HG03039 (cell line): ENCODE data around the gene MT1F.
"Not testable (repeated sequence)": the region's sequence is repeated elsewhere in the genome, so short reads cannot be mapped to it uniquely, and the experiment has no call there.

Experiments used
- ATAC-seq: cut with Tn5 transposase; IDR thresholded peaks from one replicate; pipeline ENCODE4 v1.9.1; 2021; ENCODE audit warnings: mild to moderate bottlenecking, moderate library complexity; ENCODE audit not compliant: unreplicated experiment

The MT1F gene

GRCh38 chr16:56643080-56643778, 14.5 kb upstream of the MT1F start:
- ATAC-seq = no peak

DNA sequence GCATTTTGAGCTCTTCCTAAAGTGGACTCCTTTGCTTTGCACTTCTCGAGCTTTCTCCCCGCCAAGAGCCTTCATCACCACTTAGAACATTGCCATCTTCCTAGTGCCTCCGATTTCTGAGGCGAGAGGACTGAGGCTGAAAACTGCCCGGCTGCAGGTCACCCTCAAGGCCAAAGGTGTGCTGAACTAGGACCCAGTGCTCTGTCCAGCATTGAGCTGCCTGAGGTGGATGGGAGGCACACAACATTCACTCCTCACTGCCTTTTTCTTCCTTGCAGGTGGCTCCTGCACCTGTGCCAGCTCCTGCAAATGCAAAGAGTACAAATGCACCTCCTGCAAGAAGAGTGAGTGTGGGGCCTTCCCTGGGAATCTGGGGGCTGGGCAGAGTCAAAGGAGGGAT, 13.9 kb upstream of the MT1F start:
- ATAC-seq = no peak

GRCh38 chr16:56645311-56645710, 12.4 kb upstream of the MT1F start:
- no peak for ATAC-seq

DNA sequence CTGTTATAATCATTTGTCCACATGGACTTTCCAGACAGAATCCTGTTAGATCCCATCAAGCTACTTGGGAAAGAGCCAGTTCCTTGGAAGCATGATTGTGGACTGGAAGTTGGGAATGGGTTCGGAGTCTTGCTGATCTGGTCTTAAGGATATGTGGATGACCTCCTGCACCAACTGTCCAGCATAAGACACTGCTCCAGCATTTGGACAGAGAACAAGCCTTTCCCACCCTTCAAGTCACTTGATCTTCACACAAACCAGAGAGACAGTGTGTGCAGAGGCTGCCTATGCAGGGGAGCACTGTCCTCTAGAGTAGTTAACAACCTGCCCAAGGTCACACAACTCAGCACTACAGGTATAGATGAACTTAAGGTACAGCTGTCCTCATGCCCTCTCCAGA, 11.9 kb upstream of the MT1F start:
- no peak for ATAC-seq

DNA sequence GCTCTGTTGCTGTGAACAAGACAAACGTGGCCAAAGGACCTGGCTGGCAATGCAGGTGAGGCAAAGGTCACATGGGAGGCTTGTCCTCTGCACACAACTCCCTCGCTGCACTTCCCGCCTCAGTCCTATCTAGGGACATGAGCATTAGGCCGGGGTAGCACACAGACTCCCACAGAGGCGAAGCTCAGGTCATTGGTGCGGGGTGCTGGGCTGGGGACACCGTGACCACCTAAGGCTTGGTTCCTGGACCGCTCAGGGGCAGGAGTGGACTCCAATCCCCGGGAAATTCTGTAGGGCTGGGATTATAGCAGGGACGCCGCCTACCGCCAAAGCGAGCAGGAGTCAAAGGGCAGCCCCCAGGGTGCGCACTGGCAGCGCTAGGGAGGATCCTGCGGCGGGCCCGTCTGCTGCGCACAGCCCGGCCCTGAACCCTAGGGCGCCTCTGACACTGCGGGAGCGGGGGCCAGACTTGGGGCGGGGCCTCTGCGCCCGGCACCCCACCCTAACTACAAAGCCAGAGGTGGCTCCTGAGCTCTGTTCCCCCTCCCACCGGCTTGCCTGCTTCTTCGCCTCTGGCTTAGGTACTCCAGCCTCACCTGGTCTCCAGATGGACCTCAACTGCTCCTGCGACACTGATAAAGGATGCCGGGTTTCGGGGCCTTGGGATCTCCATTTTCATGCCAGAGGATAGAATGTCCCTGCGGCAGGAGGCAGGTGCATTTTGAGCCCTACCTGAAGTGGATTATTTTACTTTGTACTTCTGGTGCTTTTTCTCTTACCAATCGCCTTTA, 9.9 kb upstream of the MT1F start:
- ATAC-seq = no peak

- no peak for ATAC-seq
Observed at GRCh38 chr16:56649271-56649670, 8.5 kb upstream of the MT1F start.

GRCh38 chr16:56649820-56650219, 7.9 kb upstream of the MT1F start:
- no peak for ATAC-seq

GRCh38 chr16:56651586-56651985, 6.2 kb upstream of the MT1F start, which contains the start of gene MT1B:
MT1B (plus strand) TSS chr16:56651886; CDS start chr16:56651954, 68 bp downstream.
- no peak for ATAC-seq

DNA sequence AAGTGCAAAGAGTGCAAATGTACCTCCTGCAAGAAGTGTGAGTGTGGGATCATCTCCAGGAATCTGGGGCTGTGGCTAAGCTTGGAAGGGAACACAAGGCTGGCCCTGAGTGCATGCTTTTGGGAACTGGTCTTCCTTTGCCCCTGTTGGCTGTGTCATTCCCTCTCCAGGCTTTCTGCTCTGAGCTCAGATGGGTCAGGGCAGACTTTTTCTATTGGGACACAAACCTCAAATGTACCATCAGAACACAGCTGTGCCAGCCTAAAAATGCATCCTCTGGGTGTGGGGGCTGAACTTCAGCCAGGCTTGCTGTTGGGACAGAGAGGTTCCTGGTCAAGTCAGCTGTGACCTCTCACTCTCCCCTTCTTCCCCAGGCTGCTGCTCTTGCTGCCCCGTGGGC, 5.2 kb upstream of the MT1F start:
- ATAC-seq = no peak

DNA sequence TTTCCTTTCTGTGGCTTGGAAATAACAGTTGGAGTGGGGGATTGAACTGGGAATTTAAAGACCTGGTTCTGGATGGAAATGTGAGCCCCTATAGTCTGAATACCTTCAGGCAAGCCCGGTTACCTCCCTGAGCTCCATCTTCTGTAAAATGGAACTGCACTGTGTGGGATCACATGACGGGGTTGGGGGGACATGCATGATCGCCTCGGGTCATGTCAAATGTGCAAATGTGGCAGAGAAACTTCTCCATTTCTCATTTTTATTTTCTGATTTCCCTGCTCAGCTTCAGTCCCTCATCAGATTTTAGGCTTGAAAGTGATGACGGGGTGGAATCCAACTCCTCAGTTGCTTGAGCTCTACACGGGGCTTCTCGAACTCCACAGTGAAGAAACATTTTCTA, 4.5 kb upstream of the MT1F start:
- ATAC-seq = no peak

GRCh38 chr16:56658327-56658875, 642 bp downstream of the MT1F start:
- no peak for ATAC-seq

DNA sequence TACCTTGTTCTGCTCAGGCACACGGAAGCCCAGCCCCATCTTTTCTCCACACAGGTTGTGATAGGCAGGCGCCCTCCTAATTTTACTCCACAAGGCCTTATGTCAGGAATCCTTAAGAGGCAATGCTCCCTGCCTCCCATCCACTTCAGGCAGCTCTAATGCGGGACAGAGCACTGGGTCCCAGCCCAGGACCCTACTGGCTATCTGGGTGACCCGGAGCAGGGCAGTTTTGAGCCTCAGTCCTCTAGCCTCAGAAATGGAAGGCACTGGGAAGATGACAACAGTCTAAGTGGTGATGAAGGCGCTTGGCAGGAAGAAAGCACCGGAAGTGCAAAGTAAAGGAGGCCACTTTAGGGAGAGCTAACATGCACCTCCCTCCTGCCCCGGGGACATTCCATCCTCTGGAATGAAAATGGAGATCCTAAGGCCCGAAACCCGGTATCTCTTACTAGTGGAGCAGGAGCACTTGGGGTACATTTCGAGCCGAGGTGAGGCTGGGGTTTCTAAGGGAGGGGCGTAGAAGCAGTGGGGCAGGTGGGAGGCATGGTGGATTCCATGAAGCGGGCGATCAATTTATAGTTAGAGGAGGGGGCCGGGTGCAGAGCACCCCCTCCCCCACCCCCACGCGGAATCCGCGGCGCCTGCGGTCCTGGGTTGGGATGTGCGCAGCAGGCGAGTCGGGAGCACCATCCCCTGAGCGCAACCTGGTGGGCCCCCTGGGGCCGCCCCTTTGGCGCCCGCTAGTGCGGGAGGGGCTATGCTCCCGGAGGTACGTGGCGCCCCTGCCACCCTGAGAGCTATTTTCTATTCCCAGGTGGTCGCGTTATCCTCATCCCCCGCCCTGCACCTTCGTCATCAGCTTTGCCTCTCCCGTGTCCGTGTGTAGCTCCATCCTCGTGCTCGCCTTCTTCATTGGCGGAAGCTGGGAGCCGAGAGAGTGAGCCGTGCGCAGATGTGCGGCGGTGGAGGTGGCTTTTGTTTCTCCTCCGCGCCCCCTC, 4.9 kb downstream of the MT1F start:
- no peak for ATAC-seq

DNA sequence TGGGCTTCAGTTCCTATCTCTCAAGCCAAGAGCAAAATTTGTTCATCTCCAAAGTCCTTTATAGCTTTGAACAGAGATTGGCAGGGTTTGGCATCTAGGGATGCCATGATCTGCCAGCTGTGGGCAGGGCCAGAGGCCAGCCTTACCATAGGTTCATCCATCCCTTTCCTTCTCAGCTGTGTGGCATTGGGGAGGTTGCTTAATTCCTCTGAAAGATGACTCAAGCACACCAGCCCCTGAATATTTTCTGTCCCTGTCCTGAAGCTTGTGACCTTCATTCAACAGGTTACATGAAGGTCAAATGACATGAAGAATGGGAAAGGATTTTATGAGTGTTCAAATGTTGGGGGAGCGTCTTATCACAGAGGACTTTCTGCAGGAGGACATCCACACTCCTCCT, 6.7 kb downstream of the MT1F start:
- no peak for ATAC-seq

GRCh38 chr16:56665286-56666261, 7.8 kb downstream of the MT1F start:
- ATAC-seq = not testable (repeated sequence)

GRCh38 chr16:56667581-56668571, 10.1 kb downstream of the MT1F start, which contains the start of gene MT1G:
MT1G (minus strand) TSS chr16:56668065; CDS start chr16:56667993, 72 bp downstream.
- no peak for ATAC-seq

- no peak for ATAC-seq
Observed at GRCh38 chr16:56669005-56669839, 11.5 kb downstream of the MT1F start, which contains the start of gene MT1H. MT1H (plus strand) TSS chr16:56669814; CDS start chr16:56669885, 71 bp downstream.
